HG02763 (cell line): Measurements from ENCODE around the gene FIGN.

ENCODE experiments used
- ATAC-seq: cut with Tn5 transposase; IDR thresholded peaks from one replicate; pipeline ENCODE4 v1.9.1; 2021; ENCODE audit warnings: mild to moderate bottlenecking, moderate library complexity; ENCODE audit not compliant: unreplicated experiment

FIGN gene

GRCh38 chr2:163735685-163736432 is at the start of gene FIGN:
TSS of gene FIGN (minus strand) at chr2:163736008. CDS start at chr2:163734927, 1,081 bp downstream.
- ATAC-seq = no peak

GRCh38 chr2:163785162-163785561 is 49.4 kb upstream of the FIGN start:
- ATAC-seq = no peak

- no peak for ATAC-seq
These were observed 44.3 kb upstream of the FIGN start for GRCh38 chr2:163779970-163780597.

GRCh38 chr2:163778045-163778781 is 42.4 kb upstream of the FIGN start:
- ATAC-seq = no peak

- ATAC-seq = no peak
These were observed 39.5 kb upstream of the FIGN start for GRCh38 chr2:163775304-163775703.

- ATAC-seq = no peak
These were observed 39.1 kb upstream of the FIGN start for GRCh38 chr2:163774862-163775261.

GRCh38 chr2:163773276-163773675 is 37.5 kb upstream of the FIGN start:
- no peak for ATAC-seq

- no peak for ATAC-seq
These were observed 35.8 kb upstream of the FIGN start for GRCh38 chr2:163771596-163771995.

GRCh38 chr2:163768881-163769695 is 33.3 kb upstream of the FIGN start:
- no peak for ATAC-seq

- ATAC-seq = no peak
These were observed 31.3 kb upstream of the FIGN start for GRCh38 chr2:163767097-163767496.

GRCh38 chr2:163764566-163764965 is 28.8 kb upstream of the FIGN start:
- ATAC-seq = no peak

GRCh38 chr2:163759013-163759412 is 23.2 kb upstream of the FIGN start:
- no peak for ATAC-seq

- no peak for ATAC-seq
These were observed 22.0 kb upstream of the FIGN start for GRCh38 chr2:163757814-163758213.

GRCh38 chr2:163756588-163756987 is 20.8 kb upstream of the FIGN start:
- no peak for ATAC-seq

GRCh38 chr2:163755366-163755765 is 19.6 kb upstream of the FIGN start:
- ATAC-seq = no peak

- no peak for ATAC-seq
These were observed 17.9 kb upstream of the FIGN start for GRCh38 chr2:163753726-163754125.

GRCh38 chr2:163752267-163752666 is 16.5 kb upstream of the FIGN start:
- ATAC-seq = no peak

- no peak for ATAC-seq
These were observed 15.9 kb upstream of the FIGN start for GRCh38 chr2:163751696-163752095.

- no peak for ATAC-seq
These were observed 12.6 kb upstream of the FIGN start for GRCh38 chr2:163748420-163748819.

GRCh38 chr2:163741435-163741834 is 5.6 kb upstream of the FIGN start:
- no peak for ATAC-seq

- ATAC-seq = no peak
These were observed 1.8 kb upstream of the FIGN start for GRCh38 chr2:163737563-163737962.
